Lower leg skin (tissue), 3 donors: ENCODE measurements around the gene ENDOG.

Source experiments
- POLR2A ChIP-seq, 2 donors: fragments of 450-650 bp; IDR thresholded peaks; one replicate each; pipeline ENCODE4 v1.6.1; 2016 to 2017; ENCODE audit warnings: antibody characterized with exemption in 2 of 2, mild to moderate bottlenecking in 1 of 2, moderate library complexity in 1 of 2
- TF ChIP-seq, protein P1 (sequence below), 3 donors: fragments of 450-650 bp; IDR thresholded peaks; one replicate each; pipeline ENCODE4 v1.5.1; 2016; ENCODE audit warnings: antibody characterized with exemption in 3 of 3, mild to moderate bottlenecking in 3 of 3, moderate library complexity in 2 of 3

DNA sequence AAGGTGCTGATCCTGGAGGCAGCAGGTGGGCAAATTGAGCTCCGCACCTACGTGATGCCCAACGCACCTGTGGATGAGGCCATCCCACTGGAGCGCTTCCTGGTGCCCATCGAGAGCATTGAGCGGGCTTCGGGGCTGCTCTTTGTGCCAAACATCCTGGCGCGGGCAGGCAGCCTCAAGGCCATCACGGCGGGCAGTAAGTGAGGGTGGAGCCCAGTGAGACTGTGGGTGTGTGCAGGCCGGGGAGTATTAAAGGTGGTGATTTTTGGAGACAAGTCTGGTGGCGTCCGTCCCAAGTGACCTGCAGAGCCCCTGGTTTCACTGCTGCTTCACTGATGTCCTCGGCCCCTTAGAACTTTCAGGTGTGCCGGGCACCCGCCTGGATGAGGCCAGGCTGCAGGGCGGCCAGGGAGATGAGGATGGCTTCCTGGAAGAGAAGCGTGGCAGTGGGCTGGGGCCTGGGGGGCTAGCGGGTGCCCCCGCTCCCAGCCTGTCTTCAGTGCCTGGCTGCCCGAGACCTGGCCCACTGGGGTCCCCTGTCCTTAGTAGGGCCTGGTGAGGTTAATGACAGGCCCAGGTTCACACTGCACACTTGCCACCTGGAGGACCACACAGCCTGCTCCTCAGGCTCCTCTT is 4.2 kb downstream of the ENDOG start:
- no peak for TF ChIP-seq POLR2A (IDR thresholded peaks at IDR 0.05)
- TF ChIP-seq, protein P1, sequence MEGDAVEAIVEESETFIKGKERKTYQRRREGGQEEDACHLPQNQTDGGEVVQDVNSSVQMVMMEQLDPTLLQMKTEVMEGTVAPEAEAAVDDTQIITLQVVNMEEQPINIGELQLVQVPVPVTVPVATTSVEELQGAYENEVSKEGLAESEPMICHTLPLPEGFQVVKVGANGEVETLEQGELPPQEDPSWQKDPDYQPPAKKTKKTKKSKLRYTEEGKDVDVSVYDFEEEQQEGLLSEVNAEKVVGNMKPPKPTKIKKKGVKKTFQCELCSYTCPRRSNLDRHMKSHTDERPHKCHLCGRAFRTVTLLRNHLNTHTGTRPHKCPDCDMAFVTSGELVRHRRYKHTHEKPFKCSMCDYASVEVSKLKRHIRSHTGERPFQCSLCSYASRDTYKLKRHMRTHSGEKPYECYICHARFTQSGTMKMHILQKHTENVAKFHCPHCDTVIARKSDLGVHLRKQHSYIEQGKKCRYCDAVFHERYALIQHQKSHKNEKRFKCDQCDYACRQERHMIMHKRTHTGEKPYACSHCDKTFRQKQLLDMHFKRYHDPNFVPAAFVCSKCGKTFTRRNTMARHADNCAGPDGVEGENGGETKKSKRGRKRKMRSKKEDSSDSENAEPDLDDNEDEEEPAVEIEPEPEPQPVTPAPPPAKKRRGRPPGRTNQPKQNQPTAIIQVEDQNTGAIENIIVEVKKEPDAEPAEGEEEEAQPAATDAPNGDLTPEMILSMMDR (IDR thresholded peaks at IDR 0.05), result no peak
